ENCODE results near the gene GPR12.
"Not testable (repeated sequence)": the region's sequence is repeated elsewhere in the genome, so short reads cannot be mapped to it uniquely, and the experiment has no call there.

Gene GPR12

DNA sequence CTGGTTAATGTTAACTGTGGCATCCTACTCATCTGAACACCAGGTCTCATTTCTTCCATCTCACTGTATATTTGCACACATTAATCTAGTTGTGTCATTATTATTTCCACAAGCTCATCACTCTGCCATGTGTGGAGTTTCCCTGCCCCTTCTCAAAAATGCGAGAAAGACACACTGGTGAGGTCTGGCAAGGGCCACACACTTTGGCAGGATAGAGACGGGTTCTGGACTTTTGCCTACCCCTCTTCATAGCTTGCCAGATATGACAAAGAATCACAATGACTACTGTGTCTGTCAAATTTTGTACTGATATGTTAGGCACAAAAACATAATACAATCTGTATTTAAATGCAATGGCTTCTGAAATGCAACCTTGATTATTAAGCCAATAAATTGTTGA is 12.9 kb downstream of the GPR12 start:
- no peak for DNase-seq

DNA sequence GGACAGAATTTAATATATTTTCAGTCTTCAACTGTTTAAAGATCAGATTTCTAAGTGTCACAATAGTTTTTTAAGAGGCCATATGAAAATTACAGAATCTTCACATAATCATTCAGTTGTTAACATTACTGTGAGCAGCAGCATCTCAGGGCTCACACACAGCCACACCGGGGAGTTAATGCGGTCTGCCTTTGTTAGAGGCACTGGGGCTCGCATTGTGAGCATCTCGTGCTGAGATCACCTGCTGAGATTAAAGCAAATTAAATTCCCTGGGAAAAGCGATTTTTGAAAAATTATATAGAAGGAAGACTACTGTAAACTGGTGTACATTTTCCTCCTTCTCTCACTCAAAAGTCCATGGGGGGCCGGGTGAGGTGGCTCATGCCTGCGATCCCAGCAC is 16.6 kb downstream of the GPR12 start:
- no peak for DNase-seq

DNA sequence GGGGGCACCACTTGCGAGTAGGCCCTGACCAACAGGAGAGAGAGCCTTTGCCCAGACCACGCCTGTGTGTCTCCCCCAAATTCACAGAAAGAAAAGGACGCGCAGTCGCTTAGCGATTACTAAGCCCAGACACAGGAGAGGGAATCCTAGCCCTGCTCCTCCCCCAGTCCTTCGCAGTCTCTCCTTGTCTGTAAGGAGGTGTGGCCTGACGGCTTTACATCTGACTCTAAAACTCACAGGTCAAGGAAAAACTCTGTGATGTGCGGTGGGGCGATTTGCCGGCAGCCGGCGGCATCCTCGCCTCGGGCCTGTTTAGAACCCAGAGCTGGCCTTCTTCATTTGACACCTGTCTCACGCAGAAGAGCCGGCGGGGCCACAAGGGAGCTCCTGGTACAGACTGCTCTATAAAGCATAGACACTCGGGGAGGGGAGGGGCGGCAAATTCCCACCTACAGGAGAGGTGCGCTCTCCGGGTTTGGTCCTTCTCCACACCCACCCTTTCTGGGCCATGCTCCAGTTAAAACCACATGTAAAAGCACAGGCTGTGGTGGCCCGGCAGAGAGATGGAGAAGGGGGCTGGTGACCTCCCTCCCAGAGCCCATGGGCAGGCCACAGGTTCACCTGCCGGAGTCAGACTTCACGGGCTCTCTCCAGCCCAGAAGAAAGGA is 17.8 kb downstream of the GPR12 start:
- no peak for DNase-seq

DNA sequence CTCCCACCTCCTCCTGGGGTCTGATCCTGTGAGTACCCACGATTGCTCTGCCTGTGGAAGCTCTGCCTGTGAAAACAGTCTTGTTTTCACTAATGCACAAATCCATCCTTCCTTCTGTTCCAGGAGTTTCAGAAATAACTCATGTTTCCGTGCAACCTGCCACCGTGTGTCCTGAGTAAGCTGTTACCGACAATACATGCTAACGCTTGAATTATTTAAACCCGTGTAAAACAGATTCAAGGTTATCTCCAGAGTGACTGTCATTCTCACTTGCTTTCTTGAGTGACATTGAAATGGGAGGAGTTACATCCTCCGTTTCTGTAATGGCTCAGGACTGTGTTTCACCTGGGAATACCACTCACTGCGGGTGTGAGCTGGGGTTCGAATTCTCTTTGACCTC is 24.9 kb downstream of the GPR12 start:
- no peak for DNase-seq

DNA sequence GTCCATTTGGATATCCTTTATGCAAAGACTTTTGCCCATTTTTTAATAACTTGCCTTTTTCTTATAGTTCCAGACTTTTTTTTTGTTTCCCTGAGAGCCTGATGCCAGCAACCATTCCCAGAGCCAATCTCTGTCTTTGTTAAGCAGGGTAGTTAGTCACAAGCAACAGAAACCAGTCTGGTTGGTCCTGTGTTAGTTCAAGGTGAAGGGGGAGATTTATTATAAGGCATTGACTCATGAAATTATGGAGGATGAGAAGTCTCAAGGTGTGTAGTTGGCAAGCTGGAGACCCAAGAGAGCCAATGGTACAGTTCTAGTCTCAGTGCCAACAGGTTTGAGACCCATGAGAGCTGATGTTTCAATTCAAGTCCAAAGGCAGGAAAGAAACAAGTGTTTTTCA is 33.0 kb downstream of the GPR12 start:
- no peak for DNase-seq

DNA sequence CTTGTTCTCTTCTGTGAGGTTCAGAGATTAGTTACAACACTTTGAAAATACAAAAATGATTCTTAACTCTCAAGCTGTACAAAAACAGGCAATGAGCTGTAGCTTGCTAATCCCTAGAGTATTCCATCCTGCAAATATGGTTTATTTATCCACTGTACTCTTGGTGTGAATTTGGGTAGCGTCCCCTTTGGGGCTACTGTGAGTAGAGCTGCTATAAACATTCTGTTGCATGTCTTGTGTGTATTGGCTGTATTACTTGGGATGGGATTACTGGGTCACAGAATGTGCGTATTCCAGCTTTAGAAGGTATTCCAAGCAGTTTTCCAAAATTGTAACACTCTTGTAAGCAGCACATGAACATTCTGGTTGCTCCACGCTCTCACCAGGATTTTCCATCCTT is 33.5 kb downstream of the GPR12 start:
- no peak for DNase-seq

DNA sequence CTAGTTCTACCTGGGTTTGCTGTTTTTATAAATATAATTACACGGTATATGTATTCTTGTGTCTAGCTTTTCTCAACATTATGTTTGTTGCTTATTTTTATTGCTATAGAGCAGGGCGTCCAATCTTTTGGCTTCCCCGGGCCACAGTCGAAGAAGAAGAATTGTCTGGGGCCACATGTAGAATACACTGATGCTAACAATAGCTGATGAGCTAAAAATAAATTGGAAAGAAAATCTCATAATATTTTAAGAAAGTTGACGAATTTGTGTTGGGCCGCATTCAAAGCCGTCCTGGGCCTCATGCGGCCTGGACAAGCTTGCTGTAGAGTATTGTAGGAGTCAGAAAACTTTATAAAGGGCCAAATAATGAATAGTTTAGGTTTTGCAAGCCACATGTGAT is 33.9 kb downstream of the GPR12 start:
- DNase-seq, result no peak

DNA sequence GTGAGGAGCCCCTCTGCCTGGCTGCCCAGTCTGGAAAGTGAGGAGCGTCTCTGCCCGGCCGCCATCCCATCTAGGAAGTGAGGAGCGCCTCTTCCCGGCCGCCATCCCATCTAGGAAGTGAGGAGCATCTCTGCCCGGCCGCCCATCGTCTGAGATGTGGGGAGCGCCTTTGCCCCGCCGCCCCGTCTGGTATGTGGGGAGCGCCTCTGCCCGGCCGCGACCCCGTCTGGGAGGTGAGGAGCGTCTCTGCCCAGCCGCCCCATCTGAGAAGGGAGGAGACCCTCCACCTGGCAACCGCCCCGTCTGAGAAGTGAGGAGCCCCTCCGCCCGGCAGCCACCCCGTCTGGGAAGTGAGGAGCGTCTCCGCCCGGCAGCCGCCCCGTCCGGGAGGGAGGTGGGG is 37.0 kb downstream of the GPR12 start:
- DNase-seq, result not testable (repeated sequence)

DNA sequence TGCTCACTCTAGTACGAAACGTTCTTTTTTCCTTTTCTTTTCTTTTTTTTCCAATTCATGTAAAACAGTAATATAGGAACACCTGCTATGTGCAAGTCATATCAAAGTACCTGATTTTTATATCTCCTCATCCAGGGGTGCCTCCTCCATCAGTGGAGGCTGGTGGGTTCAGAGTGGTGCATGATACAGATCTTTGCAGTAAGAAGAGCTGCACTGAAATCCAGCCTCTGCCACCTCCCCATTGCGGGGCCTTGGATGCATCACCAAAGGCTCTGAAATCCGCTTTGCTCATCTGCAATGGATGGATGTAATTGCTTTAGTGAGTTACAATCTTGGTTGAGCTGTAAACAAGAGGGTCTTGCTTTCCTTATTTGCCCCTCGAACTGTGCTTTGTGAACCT is 38.3 kb downstream of the GPR12 start:
- DNase-seq, result no peak

DNA sequence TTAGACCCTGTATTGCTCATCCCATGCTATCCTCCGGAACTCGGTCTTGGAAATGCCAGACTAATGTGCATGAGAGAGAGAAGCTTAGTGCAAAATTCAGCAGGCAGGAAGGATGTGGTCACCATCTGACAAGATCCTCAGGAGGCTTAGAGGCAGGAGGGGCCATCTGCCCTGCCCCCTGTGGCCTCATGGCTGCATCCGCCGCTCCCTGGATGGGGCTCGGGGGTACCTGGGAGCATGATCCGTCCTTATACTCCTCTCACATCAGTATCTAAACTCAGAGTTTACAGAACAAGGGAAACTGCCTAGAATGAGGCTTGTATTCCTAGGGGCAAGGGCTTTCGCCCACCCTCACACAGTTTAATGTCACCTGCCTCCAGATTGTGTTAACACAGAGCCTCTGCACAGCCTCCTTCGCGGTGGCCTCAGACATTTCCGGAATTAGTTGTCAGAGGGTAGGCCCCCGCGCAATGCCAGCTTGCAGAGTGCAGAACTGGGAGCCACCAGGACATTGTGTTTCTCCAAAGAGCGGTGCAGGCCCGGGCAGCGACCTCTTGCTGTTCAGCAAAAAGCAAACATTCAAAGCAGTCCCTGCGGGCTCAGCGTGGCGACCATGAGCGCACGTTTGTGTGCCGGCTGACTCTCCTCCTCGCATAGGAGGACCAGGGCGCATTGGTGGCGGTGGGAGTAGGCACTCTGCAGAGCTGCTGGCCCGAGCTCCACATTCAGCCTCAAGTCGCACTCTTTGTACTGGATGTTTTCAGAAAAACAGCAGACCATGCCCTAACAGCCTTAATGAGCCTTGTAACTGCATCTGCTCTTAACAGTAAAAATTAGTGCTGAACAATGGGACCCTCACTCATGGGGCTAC is 39.1 kb downstream of the GPR12 start:
- DNase-seq, result no peak

DNA sequence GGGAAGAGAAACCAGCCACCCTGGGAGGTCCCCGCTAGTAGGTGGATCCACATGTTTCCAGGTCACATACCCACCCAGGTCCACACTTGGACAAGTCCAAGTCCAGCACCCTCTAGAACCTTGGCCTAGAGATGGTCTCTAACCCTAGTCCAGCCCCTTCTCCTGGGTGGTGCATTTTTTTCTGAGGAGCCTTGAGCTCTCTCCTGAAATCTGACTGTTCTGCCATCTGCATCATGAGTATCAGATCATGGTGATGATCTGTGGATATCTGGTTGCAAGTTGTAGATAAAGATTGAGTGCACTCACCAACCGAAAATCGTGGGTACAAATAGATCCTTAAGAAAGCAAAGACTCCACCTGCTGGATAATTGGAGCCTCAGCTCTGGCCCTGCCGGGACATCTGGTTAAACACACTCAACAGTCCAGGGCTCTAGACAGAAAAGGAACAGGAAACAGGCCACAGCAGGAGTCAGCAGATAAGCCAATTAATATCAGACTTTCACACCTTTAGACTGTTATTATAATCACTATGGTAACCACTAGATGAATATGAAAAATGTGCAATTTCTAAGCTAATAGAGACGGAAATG is 41.1 kb downstream of the GPR12 start:
- no peak for DNase-seq

DNA sequence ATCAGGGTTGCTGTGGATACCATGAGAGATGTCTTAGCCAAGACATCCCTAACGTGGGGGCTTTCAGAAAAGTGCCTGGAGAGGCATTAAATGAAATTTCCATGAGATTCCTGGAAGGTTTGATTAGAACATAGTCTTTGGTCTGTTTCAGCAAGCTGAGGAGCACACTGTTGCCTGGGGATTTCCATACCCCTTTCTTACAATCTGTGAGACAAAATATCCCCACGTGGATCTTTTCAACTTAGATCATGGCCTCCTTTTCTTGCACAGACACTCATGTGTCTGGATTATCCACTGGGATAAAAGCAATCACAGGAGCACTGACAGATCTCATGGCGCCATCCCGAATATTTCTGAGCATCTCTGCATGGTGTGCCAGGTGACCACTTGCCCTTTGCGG is 41.7 kb downstream of the GPR12 start:
- DNase-seq, result no peak

DNA sequence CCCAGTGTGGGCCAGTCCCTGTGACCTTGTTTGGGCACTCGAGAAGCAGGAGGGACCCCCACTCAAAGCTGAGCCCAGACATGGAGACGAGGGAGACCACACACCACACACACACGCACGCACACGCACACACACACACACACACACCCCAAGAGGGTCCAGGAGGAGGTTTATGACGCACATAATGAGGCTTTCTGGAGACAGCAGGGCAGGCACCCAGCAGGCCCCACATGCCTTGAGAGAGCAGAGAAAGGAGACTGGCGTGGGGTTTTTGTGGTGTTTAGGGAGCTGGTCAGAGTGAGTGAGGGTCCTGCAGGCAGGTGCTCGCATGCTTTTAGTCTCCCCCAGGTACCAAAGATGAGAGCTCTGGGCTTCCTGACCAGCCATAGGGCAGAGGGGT is 42.4 kb downstream of the GPR12 start:
- no peak for DNase-seq

DNA sequence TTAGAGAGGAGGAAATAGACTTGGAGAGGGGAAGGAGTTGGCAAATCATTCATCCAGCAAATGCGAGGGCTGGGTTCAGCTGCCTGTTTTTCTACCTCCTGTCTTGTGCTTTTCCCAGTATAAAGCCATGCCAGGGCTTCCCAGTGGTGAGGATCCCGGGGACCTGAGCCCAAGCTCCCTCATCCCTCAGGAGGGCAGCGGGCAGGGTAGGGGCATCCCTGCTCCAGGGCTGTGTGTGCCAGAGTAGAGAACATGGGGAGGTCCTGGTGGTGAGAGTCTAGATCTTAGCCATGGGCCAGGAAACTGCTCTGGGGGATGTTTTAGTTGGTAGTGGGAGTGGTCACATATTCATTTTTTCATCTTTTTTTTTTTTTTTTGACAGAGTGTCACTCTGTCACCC is 43.6 kb downstream of the GPR12 start:
- DNase-seq, result no peak

DNA sequence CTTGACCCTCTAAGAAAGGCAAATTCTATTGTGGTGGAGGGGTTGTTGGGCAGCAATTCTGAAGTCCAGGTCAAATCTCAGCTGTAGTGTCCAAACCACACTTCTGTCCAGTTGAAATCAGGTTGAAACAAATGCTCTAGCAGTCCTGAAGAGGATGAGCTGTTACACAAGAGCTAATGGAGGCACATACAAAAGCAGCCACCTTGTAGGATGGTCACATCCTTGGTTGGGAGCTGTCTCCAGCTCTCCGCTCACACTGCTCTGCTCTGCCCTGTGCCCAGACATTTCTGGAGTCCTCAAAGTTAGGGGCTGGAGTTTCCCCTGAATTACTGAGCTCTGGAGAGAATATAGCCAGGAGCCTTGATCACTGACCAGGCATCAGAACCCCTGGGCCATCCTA is 47.2 kb downstream of the GPR12 start:
- DNase-seq, result no peak

DNA sequence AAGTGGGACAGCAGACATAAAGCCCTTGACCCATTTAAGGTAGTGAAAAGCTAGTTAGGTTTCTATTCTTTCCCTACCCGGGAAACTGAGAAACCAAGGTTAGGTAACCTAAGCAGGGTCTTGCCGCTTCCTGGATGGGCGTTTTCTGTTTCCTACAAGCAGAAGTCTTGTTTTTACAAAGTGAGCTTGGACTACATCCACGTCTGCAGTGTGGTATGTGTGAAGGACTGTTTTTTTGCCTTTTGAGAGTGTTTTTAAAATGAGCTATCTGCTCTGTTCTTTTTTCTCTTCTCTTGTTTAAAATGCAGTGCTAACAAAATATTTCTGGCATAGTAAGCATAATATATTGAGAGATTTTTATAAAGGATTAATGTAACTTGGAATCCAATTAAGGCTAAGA is 49.4 kb downstream of the GPR12 start:
- DNase-seq, result no peak

DNA sequence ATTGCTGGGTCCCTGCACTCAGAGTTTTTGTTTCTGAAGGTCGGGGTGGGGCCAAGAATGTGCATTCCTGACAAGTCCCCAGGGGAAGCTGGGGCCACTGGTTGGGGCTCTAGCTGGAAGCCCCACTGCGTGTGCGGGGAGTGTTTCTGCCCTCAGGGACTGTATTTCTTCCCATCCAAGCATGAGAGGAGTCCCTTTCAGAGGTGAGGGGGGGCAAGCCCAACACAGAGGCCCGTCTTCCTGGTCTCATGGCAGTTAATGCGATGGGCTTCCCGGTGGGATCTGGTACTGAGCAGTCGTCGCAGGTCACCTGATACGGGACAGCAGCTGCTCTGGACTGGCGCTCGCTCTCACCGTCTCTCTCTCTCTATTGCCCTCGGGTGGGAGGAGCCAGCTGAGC is 50.4 kb downstream of the GPR12 start:
- DNase-seq, result no peak

DNA sequence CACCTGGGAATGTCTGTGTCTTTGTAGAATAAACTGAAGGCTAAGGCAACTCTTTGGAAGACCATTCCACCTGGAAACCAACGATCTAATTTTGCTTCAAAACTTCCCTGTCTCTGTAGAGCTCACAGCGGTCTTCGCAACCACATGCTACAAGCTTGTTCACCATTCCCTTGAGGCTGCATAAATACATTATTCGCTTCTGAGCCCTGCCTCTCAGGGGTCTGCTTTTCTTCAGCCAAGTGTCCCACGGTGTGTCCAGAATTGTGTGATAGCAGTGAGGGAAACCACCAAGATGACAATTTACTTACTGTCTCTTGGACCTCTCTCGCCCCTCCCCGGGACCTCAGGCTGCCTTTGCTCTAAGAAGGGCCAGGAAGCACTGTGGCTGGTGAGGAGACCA is 51.1 kb downstream of the GPR12 start:
- DNase-seq, result no peak

DNA sequence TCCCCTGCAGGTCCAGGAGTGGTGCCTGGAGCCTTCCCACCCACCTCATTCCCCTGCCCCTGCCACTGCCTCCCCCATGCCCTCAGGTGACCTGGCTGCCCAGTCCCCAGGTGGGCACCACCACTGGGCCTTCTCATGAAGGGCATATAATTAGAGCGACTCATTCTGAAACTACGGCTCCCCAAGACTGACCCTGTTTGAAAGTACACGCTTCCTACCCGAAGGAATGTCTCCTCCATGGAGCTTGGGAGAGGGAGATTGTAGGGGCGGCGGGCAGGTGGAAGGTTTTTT is 52.6 kb downstream of the GPR12 start:
- DNase-seq, result no peak

DNA sequence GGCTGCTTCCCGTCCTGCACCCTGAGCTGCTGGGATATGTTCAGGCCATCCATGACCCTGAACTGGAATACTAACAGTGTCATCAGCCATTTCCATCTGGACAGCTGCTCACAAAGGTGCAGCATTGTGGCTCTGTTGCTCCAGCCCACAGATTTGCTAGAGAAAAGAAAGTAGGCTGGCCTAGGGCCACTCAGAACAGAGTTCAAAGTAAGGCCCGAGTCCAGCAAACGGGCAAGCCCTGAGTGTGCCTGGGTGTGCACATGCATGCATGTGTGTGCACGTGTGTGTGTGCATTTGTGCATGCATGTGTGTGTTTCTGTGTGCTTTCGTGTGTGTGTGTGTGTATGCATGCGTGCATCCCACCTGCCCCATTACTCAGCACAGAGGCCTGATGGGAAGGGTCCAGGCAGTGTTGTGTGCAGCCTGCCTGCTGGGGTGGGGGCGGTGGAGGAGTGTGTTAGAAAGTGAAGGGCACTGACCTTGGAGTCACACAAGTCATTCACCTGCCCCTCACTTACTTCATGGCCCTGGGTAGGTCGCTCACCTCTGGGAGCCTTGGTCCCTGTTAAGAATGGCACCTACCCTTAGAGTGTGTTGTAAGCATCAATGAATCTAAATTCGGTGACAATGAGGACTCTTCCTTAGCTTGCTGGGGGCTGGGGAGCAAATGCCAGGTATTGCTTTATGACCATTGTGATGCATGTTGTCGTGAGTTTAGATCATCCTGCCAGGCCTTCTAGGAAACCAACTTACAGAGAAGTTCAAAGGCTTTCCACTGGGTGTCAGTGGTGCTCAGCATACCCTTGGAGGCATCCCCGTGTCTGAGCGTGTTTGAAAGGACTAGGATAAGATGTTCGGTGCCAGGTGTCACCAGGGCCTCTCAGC is 53.2 kb downstream of the GPR12 start:
- peak; percentile 2 for DNase-seq

DNA sequence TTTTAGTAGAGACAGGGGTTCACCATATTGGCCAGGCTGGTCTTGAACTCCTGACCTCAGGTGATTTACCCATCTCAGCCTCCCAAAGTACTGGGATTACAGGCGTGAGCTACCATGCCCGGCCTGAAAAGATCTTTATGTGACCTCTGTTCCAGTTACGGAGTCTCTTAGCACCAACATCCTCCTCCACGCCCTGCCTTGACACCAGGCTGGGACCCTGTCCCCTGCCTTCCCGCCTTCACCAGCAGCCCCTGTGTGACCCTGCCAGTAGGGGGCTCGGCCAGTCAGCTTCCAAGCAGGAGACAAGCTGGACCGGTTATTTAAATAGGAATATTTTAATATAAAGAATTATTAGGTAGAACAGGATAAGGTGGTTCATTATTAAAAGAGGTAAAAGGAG is 54.2 kb downstream of the GPR12 start:
- DNase-seq, result no peak

DNA sequence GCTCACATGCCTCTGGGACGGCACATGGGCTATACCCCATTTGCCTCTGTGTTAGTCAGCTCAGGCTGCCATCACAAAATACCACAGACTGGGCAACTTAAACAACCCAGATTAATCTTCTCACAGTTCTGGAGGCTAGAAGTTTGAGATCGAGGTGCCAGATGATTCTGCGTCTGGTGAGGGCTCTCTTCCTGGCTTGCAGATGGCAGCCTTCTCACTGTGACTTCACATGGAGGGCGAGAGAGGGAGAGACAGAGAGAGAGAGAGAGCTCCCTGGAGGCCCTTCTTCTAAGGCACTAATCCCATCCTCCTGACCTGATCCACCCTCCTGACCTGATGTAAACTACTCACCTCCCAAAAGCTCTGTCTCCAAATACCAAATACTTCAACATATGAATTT is 55.0 kb downstream of the GPR12 start:
- DNase-seq, result no peak

Data from NCI-H1048 (cell line).